H1 (cell line): ENCODE results near the gene NEDD4L. TPM values are rescaled to one million over a fixed set of nuclear protein-coding genes. Genes with fewer than 3 reads are reported as not detected.

Source experiments
- CHD7 ChIP-seq: fragments of 300-600 bp; sonication (generic); IDR thresholded peaks from 2 replicates; pipeline ENCODE4 v1.7.1; 2012; ENCODE audit warnings: low read length, moderate library complexity, mild to moderate bottlenecking, inconsistent platforms; ENCODE audit not compliant: insufficient replicate concordance
- POLR2A ChIP-seq, 2 experiments: IDR thresholded peaks; 1 replicate in 1 of 2; 2 replicates in 1 of 2; pipeline ENCODE4 v1.6.1; 2011; ENCODE audit warnings: low read depth in 2 of 2, low read length in 2 of 2, mild to moderate bottlenecking in 2 of 2; ENCODE audit errors: control extremely low read depth in 1 of 2
- polyA plus RNA-seq, 7 experiments: library from polyadenylated mRNA; depleted of rRNA in 3 of 7; stranded (reverse) in 5 of 7; unstranded in 2 of 7; fragments of >200 nt in 5 of 7; fragments of 200-250 nt in 2 of 7; gene quantifications; 1 replicate in 5 of 7; 2 replicates in 1 of 7; 4 replicates in 1 of 7; pipeline versions ENCODE4 v1.2.1 to v1.2.3, GENCODE V29; 2011 to 2013; ENCODE audit warnings: missing spikeins in 2 of 7, mixed read lengths in 2 of 7
- total RNA-seq: library from RNA; stranded (reverse); fragmentation: NEBNext Ultra II Directional; extraction: Animal tissue kit (Norgen Biotek cat#: 25700); gene quantifications from 2 replicates; pipeline ENCODE4 v1.2.1, GENCODE V29; 2021

The NEDD4L gene
- total and polyA plus RNA-seq, 2 of the 8 experiments (the other 6 are each of a cell fraction or from before 2014, with no cell fraction given), result 37.3 to 69.8 TPM

- TF ChIP-seq CHD7 (no peak), POLR2A (IDR thresholded peaks at IDR 0.05; ENCODE audit: control extremely low read depth in 1 of 2, low read depth in 2 of 2, low read length in 2 of 2) (no peak)
Measured at GRCh38 chr18:58106289-58107070, 62.5 kb downstream of the NEDD4L start (continued).
